A673 (cell line): ENCODE measurements around the gene OR12D3.

Experiments
- EZH2 ChIP-seq: fragments of 200-600 bp; sonication (generic); IDR thresholded peaks from 2 replicates; pipeline ENCODE4 v1.6.1; 2017; ENCODE audit warnings: borderline replicate concordance, low read depth, mild to moderate bottlenecking, mixed read lengths, antibody characterized with exemption, low read length; ENCODE audit not compliant: poor library complexity, severe bottlenecking
- TF ChIP-seq, protein P1 (sequence below): fragments of 300-800, 200-600 bp; sonication (generic); conservative IDR thresholded peaks from 2 replicates; pipeline ENCODE4 v1.5.1; 2017; ENCODE audit warnings: low read depth, mild to moderate bottlenecking, antibody characterized with exemption, low read length, moderate library complexity, mixed read lengths

DNA sequence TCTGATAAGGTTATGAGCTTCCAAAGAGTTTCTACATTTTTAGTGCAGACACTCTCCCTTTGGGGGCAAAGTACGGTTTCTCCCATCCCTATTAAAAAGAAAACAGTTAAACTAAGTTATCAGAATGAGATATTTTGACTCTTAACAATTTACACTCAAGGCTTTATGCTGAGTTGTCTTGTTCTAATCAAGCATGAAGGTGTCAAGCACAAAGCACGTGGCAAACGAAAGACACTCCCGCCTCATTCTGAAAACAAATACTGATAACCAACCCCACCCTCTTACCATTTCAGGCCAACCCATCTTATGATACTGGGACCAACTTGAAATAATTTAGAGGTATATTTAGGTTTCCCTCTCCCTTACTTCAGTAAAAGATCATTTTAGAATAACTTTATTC, 49.3 kb downstream of the OR12D3 start:
- TF ChIP-seq, protein P1, sequence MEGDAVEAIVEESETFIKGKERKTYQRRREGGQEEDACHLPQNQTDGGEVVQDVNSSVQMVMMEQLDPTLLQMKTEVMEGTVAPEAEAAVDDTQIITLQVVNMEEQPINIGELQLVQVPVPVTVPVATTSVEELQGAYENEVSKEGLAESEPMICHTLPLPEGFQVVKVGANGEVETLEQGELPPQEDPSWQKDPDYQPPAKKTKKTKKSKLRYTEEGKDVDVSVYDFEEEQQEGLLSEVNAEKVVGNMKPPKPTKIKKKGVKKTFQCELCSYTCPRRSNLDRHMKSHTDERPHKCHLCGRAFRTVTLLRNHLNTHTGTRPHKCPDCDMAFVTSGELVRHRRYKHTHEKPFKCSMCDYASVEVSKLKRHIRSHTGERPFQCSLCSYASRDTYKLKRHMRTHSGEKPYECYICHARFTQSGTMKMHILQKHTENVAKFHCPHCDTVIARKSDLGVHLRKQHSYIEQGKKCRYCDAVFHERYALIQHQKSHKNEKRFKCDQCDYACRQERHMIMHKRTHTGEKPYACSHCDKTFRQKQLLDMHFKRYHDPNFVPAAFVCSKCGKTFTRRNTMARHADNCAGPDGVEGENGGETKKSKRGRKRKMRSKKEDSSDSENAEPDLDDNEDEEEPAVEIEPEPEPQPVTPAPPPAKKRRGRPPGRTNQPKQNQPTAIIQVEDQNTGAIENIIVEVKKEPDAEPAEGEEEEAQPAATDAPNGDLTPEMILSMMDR = no peak
- TF ChIP-seq EZH2 = no peak
